Body of pancreas (tissue), 4 donors: ENCODE data around the gene ZBTB17. TPM values are rescaled to one million over a fixed set of nuclear protein-coding genes. Genes with fewer than 3 reads are reported as not detected.

ENCODE experiments used
- ATAC-seq: fragments of 150-250 bp; one replicate; pipeline ENCODE4 v1.9.1; 2016
- DNase-seq, 4 donors: peaks; one replicate each; pipeline ENCODE4 v3.0.0-alpha.2; 2019
- H3K27ac ChIP-seq, 4 donors: fragments of 200-600 bp; sonication (generic); 1 replicate in 3 of 4; 2 replicates in 1 of 4; pipeline versions ENCODE4 v1.5.1 to v1.6.1; 2016 to 2019; ENCODE audit warnings: mild to moderate bottlenecking in 1 of 4, mixed read lengths in 1 of 4, moderate library complexity in 1 of 4
- H3K27me3 ChIP-seq, 2 donors: fragments of 200-600 bp; sonication (generic); one replicate each; pipeline ENCODE4 v1.6.0; 2016; ENCODE audit warnings: mild to moderate bottlenecking in 1 of 2
- H3K36me3 ChIP-seq, 2 donors: fragments of 200-600 bp; sonication (generic); replicated peaks in 1 of 2; 2 replicates each; pipeline ENCODE4 v1.5.1; 2016; ENCODE audit warnings: low read depth in 2 of 2; ENCODE audit not compliant: insufficient read depth in 1 of 2
- H3K4me1 ChIP-seq: fragments of 200-600 bp; sonication (generic); one replicate; pipeline ENCODE4 v1.6.0; 2016
- H3K4me3 ChIP-seq, 2 donors: fragments of 200-600 bp; sonication (generic); 1 replicate in 1 of 2; 2 replicates in 1 of 2; pipeline ENCODE4 v1.5.1; 2016 to 2019
- H3K9me3 ChIP-seq, 3 donors: fragments of 200-600 bp; sonication (generic); 1 replicate in 2 of 3; 2 replicates in 1 of 3; pipeline ENCODE4 v1.5.1; 2016
- CTCF ChIP-seq, 7 experiments: fragments of 450-650 bp in 4 of 7; fragments of 200-600 bp in 3 of 7; sonication (generic) in 3 of 7; IDR thresholded peaks; one replicate each; pipeline ENCODE4 v1.5.1; 2016 to 2019; ENCODE audit warnings: antibody characterized with exemption in 7 of 7
- POLR2A ChIP-seq, 3 donors: fragments of 450-650 bp; IDR thresholded peaks; one replicate each; pipeline ENCODE4 v1.6.1; 2016; ENCODE audit warnings: antibody characterized with exemption in 3 of 3, mild to moderate bottlenecking in 2 of 3
- WGBS, 2 donors: methylation state at CpG; one replicate each; pipeline ENCODE4 v1.1.5; 2017; 5-methylcytosine and 5-hydroxymethylcytosine counted together
- intact Hi-C: fragments of 100-400 bp; cut with DNase I; formaldehyde crosslinking; loops from one replicate; pipeline ENCODE4 v1.15.1; 2023
- total RNA-seq, 2 donors: library from RNA; depleted of rRNA; stranded (reverse); fragments of >200 nt; gene quantifications; one replicate each; pipeline ENCODE4 v1.1.0, GENCODE V29; 2016

ZBTB17 gene
- total RNA-seq, 2 donors from 2014 or later: 28.8 to 73.2 TPM

GRCh38 chr1:15947382-15948090 lies 28.4 kb downstream of the ZBTB17 start:
- no peaks in the 10 kb centered on the region for H3K9me3 ChIP-seq
- no peak overlapping the region for H3K4me3 ChIP-seq
- ATAC-seq (no peak), DNase-seq (no peak)
- intact Hi-C loops: no loop called here
- TF ChIP-seq POLR2A (IDR thresholded peaks at IDR 0.05): no peak
- no peak for TF ChIP-seq CTCF (IDR thresholded peaks at IDR 0.05)
- peaks cover 37% of the 10 kb centered on the region for H3K4me1 ChIP-seq
- 90 to 93% methylated on average over 10 of the region's 10 CpGs for WGBS, 2 donors
- H3K27me3 ChIP-seq: no peaks in the 10 kb centered on the region
- H3K27ac ChIP-seq: no peak overlapping the region
- peaks cover 10 to 26% of the 10 kb centered on the region in 2 donors for H3K36me3 ChIP-seq

GRCh38 chr1:15946571-15947381 lies 29.1 kb downstream of the ZBTB17 start:
- no peak overlapping the region for H3K27ac ChIP-seq
- H3K4me3 ChIP-seq: no peak overlapping the region
- H3K27me3 ChIP-seq: no peaks in the 10 kb centered on the region
- H3K9me3 ChIP-seq: no peaks in the 10 kb centered on the region
- TF ChIP-seq POLR2A (IDR thresholded peaks at IDR 0.05): no peak
- peaks cover 14 to 29% of the 10 kb centered on the region in 2 donors for H3K36me3 ChIP-seq
- WGBS, 2 donors: 87 to 94% methylated on average over 8 to 18 of the region's 18 CpGs
- intact Hi-C loops: no loop called here
- ATAC-seq (no peak), DNase-seq (peak in 1 of 4 donors; percentile 10)
- peaks cover 43% of the 10 kb centered on the region for H3K4me1 ChIP-seq

DNA sequence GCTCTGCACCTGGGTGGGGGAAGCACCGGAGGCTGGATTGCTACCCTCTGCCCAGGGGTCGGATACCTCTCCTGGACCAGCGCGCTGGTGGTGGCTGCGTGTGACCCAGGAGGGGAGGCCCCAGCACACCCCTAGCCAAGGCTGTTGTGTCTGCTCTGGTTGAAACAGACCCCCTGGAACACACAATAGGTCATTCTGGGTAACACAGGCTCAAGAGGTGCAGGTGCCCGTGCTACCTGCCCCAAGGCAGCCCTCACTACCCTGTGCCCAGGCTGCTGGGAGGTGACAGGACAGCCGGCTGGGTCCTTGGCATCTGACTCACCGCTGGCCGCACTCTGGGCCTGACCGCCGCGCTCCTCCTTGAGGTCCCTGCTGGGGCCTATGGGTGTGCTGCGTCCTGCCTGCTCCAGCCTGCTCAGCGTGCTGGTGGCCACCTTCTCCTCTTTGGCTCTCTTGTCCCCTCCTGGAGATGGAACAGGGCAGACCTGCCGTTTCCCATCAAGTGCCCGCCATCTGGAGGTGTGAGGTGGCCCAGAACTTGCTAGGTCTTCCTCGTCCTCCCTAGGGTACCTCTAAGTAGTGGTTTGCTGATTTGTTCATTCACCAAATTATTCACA lies 30.0 kb downstream of the ZBTB17 start:
- no peaks in the 10 kb centered on the region for H3K27me3 ChIP-seq
- DNase-seq (peak in 1 of 4 donors; percentile 12), ATAC-seq (no peak)
- no peak overlapping the region for H3K4me3 ChIP-seq
- H3K36me3 ChIP-seq: peaks cover 14 to 29% of the 10 kb centered on the region in 2 donors
- TF ChIP-seq CTCF (IDR thresholded peaks at IDR 0.05) (no peak), POLR2A (IDR thresholded peaks at IDR 0.05) (no peak)
- WGBS, 2 donors: 88 to 92% methylated on average over 5 to 15 of the region's 17 CpGs
- intact Hi-C loops: no loop called here
- H3K9me3 ChIP-seq: no peaks in the 10 kb centered on the region
- H3K4me1 ChIP-seq: peaks cover 40% of the 10 kb centered on the region
- no peak overlapping the region for H3K27ac ChIP-seq

GRCh38 chr1:15945011-15945831 lies 30.7 kb downstream of the ZBTB17 start:
- Histone ChIP-seq H3K4me3 (no peak overlapping the region), H3K27ac (no peak overlapping the region), H3K9me3 (no peaks in the 10 kb centered on the region), H3K36me3 (peaks cover 14 to 29% of the 10 kb centered on the region in 2 donors), H3K27me3 (no peaks in the 10 kb centered on the region), H3K4me1 (peaks cover 32% of the 10 kb centered on the region)
- intact Hi-C loops: no loop called here
- 89 to 92% methylated on average over 17 to 39 of the region's 39 CpGs for WGBS, 2 donors
- no peak for TF ChIP-seq CTCF (IDR thresholded peaks at IDR 0.05)
- no peak for TF ChIP-seq POLR2A (IDR thresholded peaks at IDR 0.05)
- ATAC-seq: no peak
- DNase-seq: peak in 1 of 4 donors; percentile 12
